HG03558 (cell line): ENCODE results near the gene DCDC2C.
"Not testable (repeated sequence)": the region's sequence is repeated elsewhere in the genome, so short reads cannot be mapped to it uniquely, and the experiment has no call there.

Source experiments
- ATAC-seq: cut with Tn5 transposase; IDR thresholded peaks from one replicate; pipeline ENCODE4 v1.9.1; 2021; ENCODE audit warnings: moderate number of reproducible peaks; ENCODE audit not compliant: unreplicated experiment; ENCODE audit errors: extremely low read depth

DCDC2C gene

DNA sequence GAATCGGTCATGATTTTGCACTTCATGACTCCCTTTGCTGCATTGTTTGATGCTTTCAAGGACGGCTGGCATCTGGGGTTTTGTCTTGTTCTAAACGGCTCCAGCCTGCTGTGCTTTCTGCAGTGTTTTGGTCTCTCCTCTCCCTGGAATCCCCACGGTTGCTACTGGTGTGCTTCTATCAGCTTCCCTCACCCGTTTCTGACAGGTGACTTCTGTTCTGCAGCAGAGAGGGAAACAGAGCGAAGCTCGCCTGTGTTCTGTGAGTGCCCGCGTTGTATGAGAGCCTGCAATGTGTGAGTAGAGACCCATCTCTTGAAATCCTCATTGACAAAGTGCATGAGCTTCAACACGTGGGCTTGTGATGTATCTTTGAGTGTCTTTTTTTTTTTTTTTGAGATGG is 102.8 kb downstream of the DCDC2C start:
- no peak for ATAC-seq

DNA sequence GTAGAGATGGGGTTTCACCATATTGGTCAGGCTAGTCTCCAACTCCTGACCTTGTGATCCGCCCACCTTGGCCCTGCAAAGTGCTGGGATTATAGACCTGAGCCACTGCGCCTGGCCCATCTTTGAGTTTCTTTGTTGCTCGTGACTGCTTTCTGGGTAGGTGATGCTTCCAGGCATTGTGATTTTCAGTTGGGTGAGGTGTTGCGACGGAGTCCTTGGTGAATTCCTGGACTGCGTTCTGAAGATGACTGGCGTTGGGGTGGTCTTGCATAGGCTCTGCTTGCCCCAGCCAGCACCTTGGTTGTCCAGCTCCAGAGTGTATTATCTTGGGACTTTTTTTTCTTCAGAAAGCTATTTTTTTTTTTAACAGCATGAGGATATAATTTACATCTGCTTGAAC is 103.4 kb downstream of the DCDC2C start:
- ATAC-seq, result no peak

DNA sequence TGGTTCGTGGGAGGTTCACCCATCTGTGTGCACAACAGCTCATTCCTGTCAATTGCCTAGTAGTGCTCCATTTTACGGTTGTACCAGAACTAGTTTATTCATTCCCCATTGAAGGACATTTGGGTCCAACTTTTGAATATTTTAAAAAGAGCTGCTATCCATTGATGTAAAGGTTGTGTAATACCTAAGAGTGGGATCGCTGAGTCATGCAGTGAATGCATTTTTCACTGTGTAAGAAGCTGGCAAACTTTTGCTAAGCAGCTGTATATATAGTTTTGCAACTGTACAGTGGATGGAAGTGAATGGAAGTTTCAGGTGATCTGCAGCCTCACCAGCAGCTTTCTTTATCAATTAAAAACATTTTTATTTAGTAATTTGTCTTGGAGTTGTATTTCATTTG is 104.5 kb downstream of the DCDC2C start:
- ATAC-seq, result no peak

DNA sequence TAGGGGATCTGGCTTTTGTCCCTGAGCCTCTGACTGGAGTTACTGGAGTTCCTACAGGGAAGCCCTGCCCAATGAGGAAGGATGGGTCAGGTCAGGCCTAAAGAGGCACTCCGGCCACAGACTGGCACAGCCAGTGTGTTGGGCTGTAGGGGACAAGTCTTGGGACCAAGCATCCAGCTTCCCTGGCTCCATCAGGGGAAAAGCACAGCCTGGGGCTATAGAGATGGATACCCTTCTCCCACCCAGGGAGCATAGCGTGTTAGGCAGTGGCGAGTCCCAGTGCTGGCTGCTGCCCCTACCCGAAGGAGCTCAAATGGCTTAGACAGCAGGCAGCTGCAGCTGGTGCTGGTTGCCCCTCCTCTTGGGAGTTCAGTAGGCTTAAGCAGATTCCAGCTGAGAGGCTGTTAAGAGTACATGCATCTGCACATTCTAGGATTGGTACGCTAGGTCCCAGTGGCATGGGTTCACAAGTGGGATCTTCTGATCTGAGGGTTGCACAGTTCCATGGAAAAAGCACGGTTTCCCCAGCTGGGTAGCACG is 111.4 kb downstream of the DCDC2C start:
- ATAC-seq, result no peak

DNA sequence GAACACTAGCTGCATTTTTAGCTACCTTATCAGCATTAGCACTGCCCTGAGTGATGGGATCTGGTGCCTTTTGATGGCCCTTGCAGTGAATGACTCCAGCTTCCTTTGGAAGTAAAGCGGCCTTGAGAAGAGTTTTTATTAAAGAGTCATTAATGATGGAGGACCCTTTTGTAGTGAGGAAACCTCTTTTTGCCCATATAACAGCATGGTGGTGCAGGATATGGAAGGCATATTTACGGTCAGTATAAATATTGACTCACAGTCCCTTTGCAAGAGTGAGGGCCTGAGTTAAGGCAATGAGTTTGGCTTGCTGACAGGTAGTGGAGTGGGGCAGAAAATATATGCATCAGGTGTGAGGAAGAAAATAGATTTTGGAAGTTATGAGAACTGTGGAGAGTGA is 113.8 kb downstream of the DCDC2C start:
- ATAC-seq, result not testable (repeated sequence)

DNA sequence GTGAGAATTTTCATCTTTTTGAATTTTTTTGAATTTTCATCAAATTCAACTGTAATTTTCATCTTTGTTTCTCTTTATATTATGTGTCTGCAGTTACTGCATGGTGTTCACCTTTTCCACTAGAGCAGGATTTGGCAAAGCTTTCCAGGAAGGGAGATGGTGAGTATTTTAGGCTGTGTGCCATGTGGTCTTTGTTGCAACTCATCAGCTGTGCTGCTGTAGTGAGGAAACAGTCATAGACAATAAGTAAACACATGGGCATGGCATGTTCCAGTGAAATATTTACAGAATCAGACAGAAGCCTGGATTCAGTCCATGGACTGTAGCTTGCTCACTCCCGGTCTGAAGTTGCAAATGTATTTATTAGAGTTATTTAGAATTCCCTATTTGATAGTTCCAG is 120.4 kb downstream of the DCDC2C start:
- ATAC-seq, result no peak

DNA sequence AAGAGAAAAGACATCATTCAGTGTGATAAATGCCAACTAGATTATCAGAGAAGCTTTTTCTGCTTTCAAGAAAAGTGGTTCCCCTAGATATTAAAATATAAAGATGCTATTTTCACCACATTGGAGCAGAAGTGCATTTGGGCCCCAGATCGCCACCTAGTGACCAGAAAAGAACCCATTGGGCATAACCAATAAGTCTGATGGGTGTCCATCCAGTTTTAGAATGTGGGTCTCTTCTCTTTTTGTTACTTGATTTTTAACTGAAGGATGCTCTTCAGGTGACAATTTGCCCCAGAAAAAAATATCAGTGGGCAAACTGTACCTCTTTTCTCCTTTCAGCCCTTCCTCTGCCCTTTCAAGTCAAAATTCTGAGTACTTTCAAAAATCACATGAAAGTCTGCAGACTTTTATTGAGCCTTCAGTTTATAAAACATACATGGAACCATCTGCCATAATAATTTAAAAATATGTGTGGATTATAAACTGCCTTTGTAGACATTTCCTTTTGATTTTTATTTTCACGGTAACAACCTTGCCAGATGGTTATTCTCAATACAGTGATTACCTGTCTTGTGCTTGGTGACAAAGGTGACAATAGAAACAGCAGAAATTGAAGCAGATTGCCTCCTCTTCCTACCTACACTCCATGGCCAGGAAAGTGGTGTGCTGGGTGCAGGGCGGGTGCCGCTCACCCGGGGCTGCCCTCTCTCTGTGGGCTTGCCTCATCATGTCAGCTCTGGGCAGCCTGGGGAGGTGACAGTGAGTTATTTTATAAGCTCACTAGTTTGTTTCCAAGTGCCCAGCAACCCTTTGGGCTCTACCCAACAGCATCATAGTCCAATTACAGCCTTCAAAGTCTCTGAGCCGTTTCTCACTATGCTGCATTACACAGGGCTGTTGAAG is 124.5 kb downstream of the DCDC2C start:
- no peak for ATAC-seq

DNA sequence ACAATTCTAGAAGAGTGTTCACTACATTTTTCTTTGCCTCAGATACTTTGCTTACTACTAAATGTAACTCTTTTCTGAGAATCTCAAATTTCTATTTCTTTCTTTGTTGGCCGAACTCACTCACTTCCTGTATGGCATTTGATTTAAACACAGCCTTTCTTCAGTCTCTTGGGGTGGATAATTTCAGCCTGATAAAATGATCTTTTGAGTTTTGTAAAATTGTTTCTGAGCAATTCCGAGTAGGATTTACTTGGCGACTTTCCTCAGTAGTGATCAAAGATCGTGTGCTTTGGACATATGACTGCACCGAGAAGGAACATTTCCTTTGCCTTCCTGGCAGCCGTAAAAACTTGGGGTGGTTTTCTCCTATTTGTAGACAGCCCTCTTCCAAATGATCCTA is 127.4 kb downstream of the DCDC2C start:
- no peak for ATAC-seq

DNA sequence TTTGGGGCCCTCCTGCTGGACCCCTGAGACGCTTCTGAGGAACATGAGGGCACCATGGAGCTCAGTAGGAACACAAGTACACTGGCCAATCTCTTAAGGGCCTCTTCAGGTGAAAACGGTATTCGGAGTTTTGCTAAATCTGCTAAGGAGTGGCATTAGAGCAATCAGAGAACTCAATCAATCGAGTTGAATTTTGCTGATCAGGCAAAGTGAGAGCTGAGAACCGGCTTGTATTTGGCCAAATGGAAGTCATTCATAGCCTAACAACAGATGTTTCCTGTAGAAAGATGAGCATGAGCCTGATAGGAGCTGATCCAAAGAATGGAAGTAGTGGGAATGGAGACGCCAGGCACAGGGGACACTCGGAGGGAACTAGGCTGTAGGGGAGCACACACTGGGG is 133.7 kb downstream of the DCDC2C start:
- ATAC-seq, result no peak

DNA sequence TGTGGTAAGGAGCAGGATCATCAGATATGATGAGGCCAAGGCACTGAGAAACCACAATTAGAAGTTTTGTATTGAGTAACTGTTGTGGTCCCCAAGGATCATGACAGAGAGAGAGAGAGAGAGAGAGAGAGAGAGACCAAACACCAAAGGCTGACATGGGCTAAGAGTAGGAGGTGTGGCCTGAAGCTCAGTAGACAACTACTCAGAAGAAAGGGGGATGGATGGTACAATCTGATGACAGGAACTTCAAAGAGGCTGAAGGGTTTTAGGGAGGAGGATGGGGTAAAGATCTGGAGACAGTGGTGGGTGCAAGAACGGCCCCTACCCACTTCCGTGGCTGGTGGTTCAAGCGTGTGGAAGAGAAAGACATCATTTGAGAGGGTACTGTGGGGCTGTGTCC is 135.0 kb downstream of the DCDC2C start:
- ATAC-seq, result no peak

DNA sequence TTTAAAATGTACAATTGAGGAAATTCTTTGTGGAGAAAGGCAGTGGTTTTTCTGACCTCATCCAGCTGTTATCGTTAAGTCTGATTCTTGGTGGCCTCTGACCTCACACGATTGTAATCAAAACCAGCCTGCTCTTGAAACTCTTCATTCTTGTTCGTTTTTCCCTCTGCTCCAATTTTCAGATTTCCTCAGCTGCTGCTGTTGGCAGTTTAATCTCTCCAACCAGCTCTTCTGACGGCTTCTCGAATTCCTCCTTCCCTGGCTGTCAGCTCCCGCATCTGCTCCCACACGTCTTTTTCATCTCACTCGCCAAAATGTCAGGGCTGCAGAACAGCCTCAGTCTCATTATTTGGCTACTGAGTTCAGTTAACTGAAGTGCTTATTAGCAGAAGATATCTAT is 136.1 kb downstream of the DCDC2C start:
- ATAC-seq, result no peak

DNA sequence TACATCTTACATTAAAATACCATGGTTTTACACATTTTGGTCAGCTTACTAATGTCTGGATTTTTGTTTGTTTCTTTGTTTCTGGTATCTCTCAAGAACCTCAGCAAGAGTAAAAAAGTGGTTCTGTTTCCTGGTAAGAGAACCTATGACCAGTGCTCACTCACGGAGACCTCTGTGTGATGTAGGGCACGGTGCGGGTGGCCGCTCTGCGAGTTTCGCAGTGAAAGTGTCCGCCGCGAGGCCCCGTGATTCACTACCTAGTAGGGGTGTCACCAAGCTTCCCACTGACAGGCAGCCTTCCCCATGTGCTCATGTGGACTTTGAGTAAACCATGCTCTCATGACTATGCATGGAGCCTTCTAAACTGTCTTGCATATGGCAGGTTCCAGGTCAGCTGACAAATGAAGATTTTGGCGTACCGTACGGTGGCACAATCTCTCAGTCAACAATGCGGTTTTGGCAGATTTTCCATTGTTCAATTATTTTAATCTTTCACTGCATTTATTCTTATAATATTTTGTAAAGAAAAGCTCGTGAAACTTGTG is 137.3 kb downstream of the DCDC2C start:
- no peak for ATAC-seq

DNA sequence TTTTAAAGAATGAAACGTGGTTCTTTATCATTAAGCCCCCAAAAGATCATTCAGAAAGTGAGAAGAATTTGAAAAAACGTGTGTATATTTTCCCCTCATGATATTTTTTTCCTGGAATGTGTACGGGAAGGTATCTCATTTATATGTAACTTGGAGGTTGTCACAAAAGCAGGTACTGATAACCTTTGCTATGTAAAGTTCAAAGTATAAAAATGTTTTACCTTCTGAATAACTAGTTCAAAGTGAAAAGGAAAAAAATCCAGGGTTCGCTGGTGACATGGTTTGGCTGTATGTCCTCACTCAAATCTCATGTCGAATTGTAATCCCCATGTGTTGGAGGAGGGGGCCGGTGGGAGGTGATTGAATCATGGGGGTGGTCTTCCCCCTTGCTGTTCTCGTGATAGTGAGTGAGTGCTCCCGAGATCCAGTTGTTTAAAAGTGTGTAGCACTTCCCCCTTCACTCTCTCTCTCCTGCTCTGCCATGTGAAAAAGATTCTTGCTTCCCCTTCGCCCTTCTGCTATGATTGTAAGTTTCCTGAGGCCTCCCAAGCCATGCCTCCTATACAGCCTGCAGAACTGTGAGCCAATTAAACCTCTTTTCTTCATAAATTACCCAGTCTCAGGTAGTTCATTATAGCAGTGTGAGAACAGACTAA is 144.2 kb downstream of the DCDC2C start:
- no peak for ATAC-seq

DNA sequence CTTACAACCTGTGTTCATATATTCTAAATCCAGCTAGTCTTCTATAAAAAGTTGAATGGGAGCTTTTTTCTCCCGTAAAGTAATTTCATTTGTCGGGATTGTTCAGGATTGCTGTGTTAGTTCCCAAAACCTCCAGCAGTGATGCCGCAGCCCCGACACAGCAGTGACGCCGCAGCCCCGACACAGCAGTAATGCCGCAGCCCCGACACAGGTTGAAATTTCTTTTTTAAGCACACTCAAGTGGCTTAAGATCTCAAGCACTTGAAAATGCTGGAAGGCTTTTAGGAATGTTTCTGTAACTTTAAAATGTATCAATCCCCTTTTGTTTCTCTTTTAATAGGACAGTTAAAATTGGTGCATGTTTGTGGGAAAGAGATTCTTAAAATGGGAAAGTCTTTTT is 145.4 kb downstream of the DCDC2C start:
- ATAC-seq, result no peak

DNA sequence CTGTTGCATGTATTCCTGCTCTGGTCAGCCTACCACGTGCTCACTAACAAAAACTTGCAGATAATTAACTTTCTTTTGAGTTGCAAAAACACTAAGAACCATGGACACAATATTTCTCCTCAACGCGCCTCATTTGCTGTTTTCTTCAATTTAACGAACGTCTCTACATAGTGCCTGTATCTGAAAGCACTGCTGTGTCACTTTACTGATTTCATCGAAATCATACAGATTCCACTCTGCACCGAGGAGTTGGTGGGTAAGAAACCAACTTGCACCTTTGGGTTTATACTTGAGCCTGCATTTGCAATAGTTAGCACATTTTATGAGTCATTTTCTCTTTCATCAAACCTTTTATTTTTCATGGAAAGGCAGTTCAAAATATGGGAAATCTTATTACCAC is 145.8 kb downstream of the DCDC2C start:
- ATAC-seq, result no peak

DNA sequence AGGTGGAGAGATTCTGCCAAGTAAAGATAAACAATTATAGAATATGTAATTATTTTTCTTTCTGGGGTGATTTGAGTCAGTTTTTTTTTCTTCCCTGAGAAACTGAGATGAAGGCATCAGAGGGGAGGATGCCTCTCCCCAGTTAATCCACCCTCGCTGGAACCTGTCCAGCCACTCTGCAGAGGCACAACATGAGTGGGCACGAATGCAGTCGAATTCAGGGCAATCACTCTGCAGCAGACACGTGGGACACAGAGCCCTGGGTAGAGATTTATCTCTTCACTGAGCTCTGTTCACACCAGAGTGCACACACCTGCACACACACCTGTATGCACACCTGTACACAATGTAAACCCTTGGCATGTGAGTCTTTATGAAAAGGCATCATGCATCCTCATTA is 154.2 kb downstream of the DCDC2C start:
- no peak for ATAC-seq

DNA sequence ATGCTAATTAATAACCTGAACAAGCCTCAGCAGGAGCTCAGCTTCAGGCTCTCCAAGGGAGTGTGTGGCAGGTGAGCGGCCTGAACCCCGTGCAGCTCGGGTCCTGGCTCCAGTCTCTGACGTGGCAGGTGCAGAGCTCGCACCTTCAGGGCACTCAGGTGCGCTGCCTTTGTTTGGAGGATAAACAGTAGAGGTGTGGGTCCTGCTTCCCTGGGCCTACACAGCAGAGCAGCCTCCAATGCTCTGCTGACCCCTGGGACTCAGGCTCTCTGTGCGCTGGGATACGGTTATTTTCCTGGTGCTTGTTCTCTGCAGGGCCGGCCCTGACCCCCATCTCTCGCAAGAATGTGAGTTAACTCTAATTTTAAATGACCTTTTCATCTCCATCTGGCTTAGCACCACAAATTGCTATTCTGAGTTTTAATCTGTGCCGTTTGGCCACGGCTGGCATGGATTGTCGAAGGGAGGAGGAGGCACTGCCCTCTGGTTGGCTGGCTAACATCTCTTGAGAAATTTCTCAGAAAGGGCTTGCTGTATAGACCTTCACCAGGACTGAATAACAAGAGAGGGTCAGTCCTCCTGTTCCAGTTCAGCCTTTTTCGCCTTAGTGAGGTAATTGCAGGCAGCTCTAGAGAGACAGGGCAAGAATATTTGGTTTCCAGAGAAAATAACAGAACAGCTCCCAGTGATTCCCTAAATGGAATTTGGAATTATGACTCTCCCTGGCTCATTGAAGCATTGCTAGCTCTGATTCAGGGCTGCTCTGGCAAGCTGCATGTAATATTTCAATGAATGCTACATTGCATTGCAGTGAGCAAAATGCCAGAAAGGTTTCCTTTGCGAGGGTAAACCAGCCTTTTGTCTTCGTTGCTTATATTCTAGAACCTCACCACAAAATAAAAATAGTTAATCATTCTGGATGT is 161.8 kb downstream of the DCDC2C start:
- ATAC-seq, result no peak

DNA sequence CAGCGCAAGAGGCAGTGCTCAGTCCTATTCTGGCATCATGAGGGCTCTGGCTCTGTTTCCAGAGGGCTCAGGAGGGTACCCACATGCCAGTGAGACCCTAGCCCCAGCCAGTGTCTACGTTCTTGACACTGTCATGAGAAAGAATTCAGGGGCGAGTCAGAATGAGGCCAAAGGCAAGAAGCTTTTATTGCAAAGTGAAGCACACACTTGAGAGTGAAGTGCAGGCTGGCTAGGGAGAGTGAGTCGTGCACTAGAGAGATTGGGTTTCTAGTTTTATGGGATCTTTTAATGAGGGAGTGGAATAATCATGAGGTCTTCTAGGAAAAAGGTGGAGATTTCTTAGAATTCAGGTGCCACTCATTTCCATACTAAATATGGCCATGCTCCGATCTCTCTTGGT is 164.1 kb downstream of the DCDC2C start:
- ATAC-seq, result no peak

DNA sequence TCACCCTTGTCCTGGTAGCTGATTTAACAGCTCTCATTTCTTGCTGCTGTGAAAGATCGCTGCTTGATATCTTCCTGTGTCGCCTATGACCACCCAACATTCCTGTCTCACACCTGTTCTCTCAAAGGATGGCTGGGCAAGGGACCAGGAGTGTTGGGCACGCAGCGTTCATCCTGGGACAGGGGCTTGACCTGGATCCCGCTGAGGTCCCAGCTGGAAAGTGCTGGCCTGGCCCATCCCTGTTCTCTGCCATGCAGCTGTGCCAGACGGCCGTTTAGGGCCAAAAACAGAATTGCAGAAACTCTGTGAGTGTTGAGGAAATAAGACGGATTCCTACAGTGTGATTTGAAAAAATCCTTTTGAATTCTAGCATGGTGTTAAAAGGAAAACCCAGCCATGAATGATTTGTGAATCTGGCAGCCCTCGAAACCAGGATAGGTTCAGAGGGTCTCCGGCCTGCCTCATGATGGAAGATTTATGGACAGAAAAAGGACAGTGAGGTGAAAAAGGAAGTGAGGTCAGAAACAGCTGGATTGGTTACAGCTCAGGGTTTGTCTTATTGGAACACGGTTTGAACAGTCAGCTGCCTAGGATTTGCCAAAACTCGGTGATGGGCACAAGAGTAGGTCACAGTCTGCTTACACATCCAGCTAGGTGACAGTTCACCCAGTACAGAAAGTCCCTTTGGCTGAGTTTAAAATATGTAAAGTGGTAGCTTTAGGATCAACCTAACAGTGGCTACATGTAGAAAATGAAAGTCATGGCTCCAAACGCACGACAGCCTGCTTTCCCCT is 164.8 kb downstream of the DCDC2C start:
- ATAC-seq, result no peak
